HCT116 (cell line): ENCODE measurements around the gene TMEM203.

ENCODE experiments used
- EGR1 ChIP-seq: IDR thresholded peaks from 2 replicates; pipeline ENCODE4 v1.6.1; 2012; ENCODE audit warnings: low read depth
- JUND ChIP-seq: IDR thresholded peaks from 2 replicates; pipeline ENCODE4 v1.6.1; 2012
- POLR2AphosphoS5 ChIP-seq: IDR thresholded peaks from 2 replicates; pipeline ENCODE4 v1.6.1; 2011; ENCODE audit warnings: mild to moderate bottlenecking, low read depth, low read length, moderate library complexity
- TF ChIP-seq, protein P1 (sequence below), 3 experiments: fragments of 200-600 bp in 1 of 3; sonication (generic) in 1 of 3; IDR thresholded peaks in 2 of 3; conservative IDR thresholded peaks in 1 of 3; 2 replicates each; pipeline ENCODE4 v1.5.1; 2012 to 2017; ENCODE audit warnings: low read depth in 2 of 3, low read length in 2 of 3, antibody characterized with exemption in 1 of 3, borderline replicate concordance in 1 of 3, control low read depth in 1 of 3, mild to moderate bottlenecking in 1 of 3, mixed read lengths in 1 of 3, mixed run types in 1 of 3, moderate library complexity in 1 of 3; ENCODE audit not compliant: insufficient read depth in 1 of 3

- TF ChIP-seq, protein P1, sequence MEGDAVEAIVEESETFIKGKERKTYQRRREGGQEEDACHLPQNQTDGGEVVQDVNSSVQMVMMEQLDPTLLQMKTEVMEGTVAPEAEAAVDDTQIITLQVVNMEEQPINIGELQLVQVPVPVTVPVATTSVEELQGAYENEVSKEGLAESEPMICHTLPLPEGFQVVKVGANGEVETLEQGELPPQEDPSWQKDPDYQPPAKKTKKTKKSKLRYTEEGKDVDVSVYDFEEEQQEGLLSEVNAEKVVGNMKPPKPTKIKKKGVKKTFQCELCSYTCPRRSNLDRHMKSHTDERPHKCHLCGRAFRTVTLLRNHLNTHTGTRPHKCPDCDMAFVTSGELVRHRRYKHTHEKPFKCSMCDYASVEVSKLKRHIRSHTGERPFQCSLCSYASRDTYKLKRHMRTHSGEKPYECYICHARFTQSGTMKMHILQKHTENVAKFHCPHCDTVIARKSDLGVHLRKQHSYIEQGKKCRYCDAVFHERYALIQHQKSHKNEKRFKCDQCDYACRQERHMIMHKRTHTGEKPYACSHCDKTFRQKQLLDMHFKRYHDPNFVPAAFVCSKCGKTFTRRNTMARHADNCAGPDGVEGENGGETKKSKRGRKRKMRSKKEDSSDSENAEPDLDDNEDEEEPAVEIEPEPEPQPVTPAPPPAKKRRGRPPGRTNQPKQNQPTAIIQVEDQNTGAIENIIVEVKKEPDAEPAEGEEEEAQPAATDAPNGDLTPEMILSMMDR (IDR thresholded peaks at IDR 0.05 in 2 of 3, conservative IDR thresholded peaks at IDR 0.05 in 1 of 3; ENCODE audit: borderline replicate concordance in 1 of 3, insufficient read depth in 1 of 3, low read depth in 2 of 3, low read length in 2 of 3): no peak
- TF ChIP-seq POLR2AphosphoS5: no peak
- no peak for TF ChIP-seq EGR1
- TF ChIP-seq JUND: no peak
These were observed 34.1 kb downstream of the TMEM203 start for GRCh38 chr9:137171149-137171900.
